VCaP (cell line): ENCODE results near the gene GBGT1.
"Not testable (repeated sequence)": the region's sequence is repeated elsewhere in the genome, so short reads cannot be mapped to it uniquely, and the experiment has no call there.

Experiments
- H3K27ac ChIP-seq: fragments of 450-650 bp; 2 replicates; pipeline ENCODE4 v1.5.1; 2017
- TF ChIP-seq, protein P1 (sequence below): fragments of 450-650 bp; conservative IDR thresholded peaks from 2 replicates; pipeline ENCODE4 v1.5.1; 2017; ENCODE audit warnings: mild to moderate bottlenecking, moderate library complexity

The GBGT1 gene

DNA sequence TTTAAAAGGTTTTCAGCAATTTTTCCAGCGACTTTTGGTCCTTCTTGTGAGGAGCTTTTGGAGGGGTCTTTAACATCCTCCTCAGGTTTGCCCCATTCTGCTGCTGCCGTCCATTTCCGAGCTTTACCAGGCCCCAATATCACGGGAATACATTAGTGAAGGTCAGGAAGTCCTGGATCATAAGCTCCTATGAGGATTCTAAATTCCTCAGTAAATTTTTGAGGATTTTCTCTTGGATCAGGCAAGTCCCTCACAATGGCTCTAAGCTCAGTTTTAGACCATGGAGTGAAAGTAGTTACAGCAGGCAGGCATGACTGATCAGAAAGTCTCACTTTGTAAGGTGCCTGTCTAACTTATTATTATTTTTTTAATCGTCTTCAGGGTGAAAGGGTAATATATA is 17.2 kb upstream of the GBGT1 start:
- H3K27ac ChIP-seq = no peak overlapping the region
- TF ChIP-seq, protein P1, sequence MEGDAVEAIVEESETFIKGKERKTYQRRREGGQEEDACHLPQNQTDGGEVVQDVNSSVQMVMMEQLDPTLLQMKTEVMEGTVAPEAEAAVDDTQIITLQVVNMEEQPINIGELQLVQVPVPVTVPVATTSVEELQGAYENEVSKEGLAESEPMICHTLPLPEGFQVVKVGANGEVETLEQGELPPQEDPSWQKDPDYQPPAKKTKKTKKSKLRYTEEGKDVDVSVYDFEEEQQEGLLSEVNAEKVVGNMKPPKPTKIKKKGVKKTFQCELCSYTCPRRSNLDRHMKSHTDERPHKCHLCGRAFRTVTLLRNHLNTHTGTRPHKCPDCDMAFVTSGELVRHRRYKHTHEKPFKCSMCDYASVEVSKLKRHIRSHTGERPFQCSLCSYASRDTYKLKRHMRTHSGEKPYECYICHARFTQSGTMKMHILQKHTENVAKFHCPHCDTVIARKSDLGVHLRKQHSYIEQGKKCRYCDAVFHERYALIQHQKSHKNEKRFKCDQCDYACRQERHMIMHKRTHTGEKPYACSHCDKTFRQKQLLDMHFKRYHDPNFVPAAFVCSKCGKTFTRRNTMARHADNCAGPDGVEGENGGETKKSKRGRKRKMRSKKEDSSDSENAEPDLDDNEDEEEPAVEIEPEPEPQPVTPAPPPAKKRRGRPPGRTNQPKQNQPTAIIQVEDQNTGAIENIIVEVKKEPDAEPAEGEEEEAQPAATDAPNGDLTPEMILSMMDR = no peak

DNA sequence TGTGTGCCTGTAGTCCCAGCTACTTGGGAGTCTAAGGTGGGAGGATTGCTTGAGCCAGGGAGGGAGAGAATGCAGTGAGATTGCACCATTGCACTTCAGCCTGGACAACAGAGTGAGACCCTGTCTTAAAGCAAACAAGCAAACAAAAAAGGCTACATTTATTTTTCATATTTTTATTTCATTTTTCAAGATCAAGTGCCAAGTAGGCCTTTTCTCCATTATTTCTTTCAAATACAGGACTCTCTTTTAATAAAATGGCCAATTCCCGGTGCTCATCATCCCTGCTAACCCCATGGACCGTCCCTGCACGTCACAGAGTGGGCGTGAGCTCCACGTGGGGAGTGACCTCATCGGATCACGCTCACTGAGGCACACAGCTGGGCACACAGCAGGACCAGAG is 9.3 kb upstream of the GBGT1 start:
- H3K27ac ChIP-seq = no peak overlapping the region
- TF ChIP-seq, protein P1 = no peak

DNA sequence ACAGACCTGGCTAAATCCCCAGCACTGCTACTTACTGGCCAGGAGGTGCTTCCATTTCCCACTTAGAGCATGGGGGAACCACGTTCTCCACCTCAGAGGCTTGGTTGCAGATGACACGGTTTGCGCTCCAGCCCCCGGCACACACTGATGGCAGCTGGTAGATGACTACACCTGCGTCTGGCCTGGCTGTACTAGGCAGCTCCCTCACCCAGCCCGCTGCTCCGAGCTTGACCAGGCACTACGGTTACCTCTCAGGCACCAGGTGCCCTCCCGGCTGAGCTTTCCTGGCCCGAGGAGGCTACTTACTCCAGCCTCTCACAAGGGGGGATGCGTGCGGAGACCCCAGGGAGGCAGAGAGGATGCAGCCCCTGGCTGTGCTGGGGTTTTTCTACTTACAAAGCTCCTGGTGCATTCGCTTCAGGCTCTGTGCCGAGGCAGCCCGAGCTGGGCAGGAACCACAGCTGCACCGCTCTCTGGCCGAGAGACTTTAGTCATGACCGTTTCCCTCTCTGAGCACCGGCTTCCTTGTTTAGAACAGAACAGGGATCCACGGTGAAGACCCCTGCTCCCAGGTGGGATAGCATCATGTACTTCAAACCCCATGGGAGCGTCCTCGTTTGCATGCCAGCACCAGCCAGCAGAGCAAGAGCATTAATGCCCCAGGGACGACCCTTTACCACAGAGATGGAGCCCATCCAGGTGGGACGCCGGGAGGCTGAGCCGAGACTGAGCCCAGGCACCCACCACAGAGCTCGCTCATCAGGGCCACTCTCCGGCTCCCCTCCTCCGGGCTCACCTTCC is 7.6 kb upstream of the GBGT1 start:
- TF ChIP-seq, protein P1 = no peak
- no peak overlapping the region for H3K27ac ChIP-seq

DNA sequence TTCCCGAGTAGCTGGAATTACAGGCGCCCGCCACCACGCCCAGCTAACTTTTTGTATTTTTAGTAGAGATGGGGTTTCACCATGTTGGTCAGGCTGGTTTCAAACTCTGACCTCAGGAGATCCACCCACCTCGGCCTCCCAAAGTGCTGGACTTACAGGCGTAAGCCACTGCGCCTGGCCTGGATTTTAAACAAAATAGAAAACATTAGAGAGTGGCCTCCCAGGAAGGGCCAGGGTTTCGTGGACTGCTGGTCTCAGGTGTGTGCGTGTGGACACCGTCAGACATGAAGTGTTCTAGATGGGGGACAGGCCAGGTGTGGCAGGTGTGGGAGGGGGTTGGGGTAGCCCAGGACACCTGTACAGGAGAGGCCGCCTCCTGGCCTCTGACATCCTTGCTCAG is 7.0 kb upstream of the GBGT1 start:
- TF ChIP-seq, protein P1 = no peak
- H3K27ac ChIP-seq = no peak overlapping the region

DNA sequence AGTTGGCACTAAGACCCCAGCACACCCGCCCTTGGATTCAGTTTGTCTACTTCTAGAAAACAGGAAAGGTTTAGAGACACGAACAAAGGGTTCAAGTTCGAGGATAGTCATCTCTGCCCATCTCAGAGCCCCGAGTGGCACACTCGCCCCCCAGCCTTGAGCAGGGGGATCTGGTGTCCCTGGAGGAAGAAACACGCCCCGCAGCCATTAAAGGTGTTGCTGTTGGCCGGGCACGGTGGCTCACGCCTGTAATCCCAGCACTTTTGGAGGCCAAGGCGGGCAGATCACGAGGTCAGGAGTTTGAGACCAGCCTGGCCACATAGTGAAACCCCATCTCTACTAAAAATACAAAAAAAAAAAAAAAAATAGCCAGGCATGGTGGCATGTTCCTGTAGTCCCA is 6.0 kb upstream of the GBGT1 start:
- not testable (repeated sequence) for H3K27ac ChIP-seq

DNA sequence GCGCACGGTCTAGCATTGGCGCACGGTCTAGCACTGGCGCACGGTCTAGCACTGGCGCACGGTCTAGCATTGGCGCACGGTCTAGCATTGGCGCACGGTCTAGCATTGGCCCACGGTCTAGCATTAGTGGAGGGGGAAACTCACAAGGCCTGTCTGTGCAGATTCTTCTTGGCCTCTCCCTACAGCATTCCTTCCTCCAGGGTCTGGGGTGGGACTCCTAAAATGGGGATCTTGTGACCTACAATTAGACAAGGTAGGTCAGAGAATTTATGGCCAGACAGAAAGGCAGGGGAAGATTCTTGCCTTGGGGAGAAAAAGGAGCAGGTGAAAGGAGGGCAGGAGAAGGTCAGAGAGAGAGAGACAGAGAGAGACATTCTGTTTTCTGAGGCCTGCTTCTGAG is 5.4 kb upstream of the GBGT1 start:
- TF ChIP-seq, protein P1 = no peak
- H3K27ac ChIP-seq = no peak overlapping the region

DNA sequence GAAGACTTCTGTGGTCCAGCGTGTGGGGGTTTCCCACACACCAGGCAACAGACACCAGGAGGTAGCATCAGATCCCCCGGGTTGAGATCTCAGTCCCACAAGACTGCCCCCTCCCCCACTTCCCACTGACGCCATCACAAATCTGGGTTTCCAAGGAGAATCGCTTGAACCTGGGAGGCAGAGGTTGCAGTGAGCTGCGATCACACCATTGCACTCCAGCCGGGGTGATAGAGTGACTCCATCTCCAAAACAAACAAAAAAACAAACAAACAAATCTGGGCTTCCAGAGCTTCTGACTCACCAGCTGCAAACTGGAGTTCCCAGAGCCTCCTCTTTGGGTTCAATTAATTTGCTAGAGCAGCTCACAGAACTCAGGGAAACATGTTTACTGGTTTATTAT is 4.7 kb upstream of the GBGT1 start:
- TF ChIP-seq, protein P1 = no peak
- no peak overlapping the region for H3K27ac ChIP-seq

DNA sequence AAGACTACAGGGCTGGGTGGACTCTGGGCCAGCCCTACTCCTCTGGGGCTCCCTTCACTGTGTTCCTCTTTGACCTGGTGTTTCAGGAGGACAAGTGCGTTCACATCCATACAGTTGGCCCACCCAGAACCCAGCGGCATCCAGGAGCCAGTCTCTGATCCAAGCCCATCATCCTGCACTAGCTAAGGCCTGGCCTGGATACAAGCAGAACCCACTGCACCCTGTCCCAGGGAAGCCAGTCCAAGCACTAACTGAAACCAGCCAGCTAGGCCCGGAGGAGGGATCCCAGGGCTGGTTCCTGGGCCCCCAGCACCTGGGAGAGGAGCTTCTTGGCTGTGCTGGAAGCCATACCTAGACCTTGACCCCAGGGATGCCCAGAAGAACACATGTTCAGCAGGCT is 4.1 kb upstream of the GBGT1 start:
- TF ChIP-seq, protein P1 = no peak
- H3K27ac ChIP-seq = no peak overlapping the region
